ENCODE results near the gene AFAP1.

DNA sequence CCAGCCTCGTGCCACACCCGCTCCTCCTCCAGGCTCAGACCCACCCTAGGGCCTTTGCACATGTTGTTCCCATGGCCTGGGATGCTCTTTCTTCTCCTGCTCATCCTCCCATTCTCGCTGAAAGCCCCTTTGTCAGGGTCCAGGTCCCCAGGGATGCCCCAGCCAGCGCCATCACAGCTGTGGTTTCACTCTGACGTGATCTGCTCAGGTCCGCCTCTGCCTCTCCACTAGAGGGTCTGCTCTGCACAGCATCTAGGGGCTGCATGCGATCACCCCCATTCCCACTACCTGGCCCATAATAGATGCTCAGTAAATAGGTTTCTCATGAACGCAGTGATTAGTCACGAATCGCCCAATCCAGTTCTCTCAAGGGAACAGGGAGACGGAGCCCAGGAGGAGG, 222.5 kb downstream of the AFAP1 start:
- TF ChIP-seq CTCF (IDR thresholded peaks at IDR 0.05) (no peak), POLR2A (IDR thresholded peaks at IDR 0.05) (no peak)

Data from Peyer's patch (tissue), 4 donors.